Neuronal stem cell (in vitro differentiated cells): Measurements from ENCODE around the gene RBM12.

ENCODE experiments used
- DNase-seq: peaks from one replicate; pipeline ENCODE4 v3.0.0-alpha.2; 2013; ENCODE audit warnings: low spot score
- H2AFZ ChIP-seq: one replicate; pipeline ENCODE4 v1.6.1; 2013; ENCODE audit warnings: mild to moderate bottlenecking, low read length, inconsistent platforms
- H2AK5ac ChIP-seq: 2 replicates; pipeline ENCODE4 v1.6.1; 2013; ENCODE audit warnings: low read depth, mild to moderate bottlenecking, inconsistent platforms, low read length, moderate library complexity, mixed read lengths
- H2BK120ac ChIP-seq: 2 replicates; pipeline ENCODE4 v1.6.1; 2013; ENCODE audit warnings: low read depth, mild to moderate bottlenecking, inconsistent platforms, low read length, moderate library complexity, mixed read lengths
- H2BK12ac ChIP-seq: one replicate; pipeline ENCODE4 v1.6.1; 2013; ENCODE audit warnings: low read length, inconsistent platforms
- H2BK15ac ChIP-seq: 2 replicates; pipeline ENCODE4 v1.6.1; 2013; ENCODE audit warnings: mild to moderate bottlenecking, low read length, inconsistent platforms, mixed read lengths
- H2BK5ac ChIP-seq: one replicate; pipeline ENCODE4 v1.6.1; 2013; ENCODE audit warnings: inconsistent platforms, mild to moderate bottlenecking, low read length, moderate library complexity
- H3K14ac ChIP-seq: one replicate; pipeline ENCODE4 v1.6.1; 2013; ENCODE audit warnings: low read length, inconsistent platforms
- H3K18ac ChIP-seq: 2 replicates; pipeline ENCODE4 v1.6.1; 2013; ENCODE audit warnings: low read length, inconsistent platforms
- H3K23ac ChIP-seq: 2 replicates; pipeline ENCODE4 v1.6.1; 2013; ENCODE audit warnings: low read depth, mild to moderate bottlenecking, mixed read lengths, low read length, inconsistent platforms; ENCODE audit not compliant: poor library complexity
- H3K27ac ChIP-seq: replicated peaks from 3 replicates; pipeline ENCODE4 v1.5.1; 2013; ENCODE audit warnings: low read length, inconsistent platforms
- H3K27me3 ChIP-seq, 3 experiments: 2 replicates each; pipeline ENCODE4 v1.6.1; 2013; ENCODE audit warnings: low read length in 3 of 3, mild to moderate bottlenecking in 2 of 3, inconsistent platforms in 1 of 3, low read depth in 1 of 3, mixed read lengths in 1 of 3, moderate library complexity in 1 of 3; ENCODE audit not compliant: control insufficient read depth in 3 of 3, insufficient read depth in 3 of 3
- H3K36me3 ChIP-seq, 2 donors: replicated peaks in 1 of 2; 2 replicates each; pipeline ENCODE4 v1.6.1; 2013; ENCODE audit warnings: low read length in 2 of 2; ENCODE audit not compliant: control insufficient read depth in 2 of 2, insufficient read depth in 2 of 2
- H3K4ac ChIP-seq: 2 replicates; pipeline ENCODE4 v1.6.1; 2013; ENCODE audit warnings: inconsistent platforms, mild to moderate bottlenecking, low read length, moderate library complexity
- H3K4me1 ChIP-seq, 2 donors: 1 replicate in 1 of 2; 2 replicates in 1 of 2; pipeline ENCODE4 v1.6.1; 2013; ENCODE audit warnings: low read length in 2 of 2, low read depth in 1 of 2; ENCODE audit not compliant: control insufficient read depth in 2 of 2, insufficient read depth in 1 of 2
- H3K4me2 ChIP-seq: one replicate; pipeline ENCODE4 v1.6.1; 2013; ENCODE audit warnings: mild to moderate bottlenecking, low read length, inconsistent platforms; ENCODE audit not compliant: insufficient read depth, poor library complexity, severe bottlenecking
- H3K4me3 ChIP-seq, 2 donors: 2 replicates each; pipeline ENCODE4 v1.5.1; 2013; ENCODE audit warnings: low read length in 2 of 2, mild to moderate bottlenecking in 2 of 2, inconsistent platforms in 1 of 2, moderate library complexity in 1 of 2
- H3K79me1 ChIP-seq: one replicate; pipeline ENCODE4 v1.6.1; 2013; ENCODE audit warnings: low read depth, mild to moderate bottlenecking, inconsistent platforms, low read length, moderate library complexity
- H3K9ac ChIP-seq: one replicate; pipeline ENCODE4 v1.6.1; 2013; ENCODE audit warnings: mild to moderate bottlenecking, low read depth, low read length, inconsistent platforms; ENCODE audit not compliant: poor library complexity
- H3K9me3 ChIP-seq, 2 donors: replicated peaks in 1 of 2; 2 replicates each; pipeline versions ENCODE3 to v1.6.1; 2013; ENCODE audit warnings: low read length in 2 of 2, mild to moderate bottlenecking in 2 of 2, inconsistent platforms in 1 of 2, low read depth in 1 of 2, mixed read lengths in 1 of 2, moderate library complexity in 1 of 2; ENCODE audit not compliant: control insufficient read depth in 2 of 2, insufficient read depth in 1 of 2
- H4K8ac ChIP-seq: one replicate; pipeline ENCODE4 v1.6.1; 2013; ENCODE audit warnings: low read depth, mild to moderate bottlenecking, inconsistent platforms, low read length, moderate library complexity
- H4K91ac ChIP-seq: one replicate; pipeline ENCODE4 v1.6.1; 2013; ENCODE audit warnings: low read length, low read depth, mild to moderate bottlenecking, inconsistent platforms; ENCODE audit not compliant: poor library complexity
- WGBS, 2 donors: extraction: QIAGEN DNeasy Blood & Tissue Kit; methylation state at CpG; one replicate each; pipeline ENCODE4 v1.1.7; 2013; ENCODE audit warnings: missing lambda C conversion rate in 2 of 2, mixed read lengths in 1 of 2; ENCODE audit not compliant: insufficient read length in 2 of 2, insufficient replicate concordance in 1 of 2; ENCODE audit errors: extremely low coverage in 2 of 2; 5-methylcytosine and 5-hydroxymethylcytosine counted together

The RBM12 gene

DNA sequence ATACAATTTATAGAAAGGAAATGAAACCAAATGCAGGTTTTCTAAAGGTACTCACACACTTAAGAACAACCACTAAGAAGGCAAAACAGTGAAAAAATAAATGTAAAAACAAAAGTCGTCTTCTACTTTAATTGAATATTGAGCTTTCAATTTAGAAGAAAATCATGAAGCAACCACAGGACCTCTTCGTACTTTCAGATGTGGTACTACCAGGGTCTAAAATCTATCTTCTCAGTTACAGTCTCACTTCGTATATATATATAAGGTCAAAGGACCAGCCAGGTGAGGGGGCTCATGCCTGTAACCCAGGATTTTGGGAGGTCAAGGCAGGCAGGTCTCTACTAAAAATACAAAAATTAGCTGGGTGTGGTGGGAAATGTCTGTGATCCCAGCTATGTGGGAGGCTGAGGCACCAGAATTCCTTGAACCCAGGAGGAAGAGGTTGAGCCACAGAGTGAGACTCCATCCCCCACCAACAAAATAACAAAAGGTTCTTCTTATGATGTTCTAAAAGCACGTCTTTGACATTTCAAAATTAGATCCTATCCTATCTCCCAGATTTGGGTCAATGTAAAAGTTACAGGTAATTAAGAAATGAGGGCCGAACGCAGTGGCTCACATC lies 47.0 kb upstream of the RBM12 start:
- H3K9ac ChIP-seq: no peak overlapping the region
- no peak overlapping the region for H3K18ac ChIP-seq
- no CpG with 5 or more reads among the region's 6 CpGs for WGBS, 2 donors
- no peak overlapping the region for H3K27ac ChIP-seq
- H3K9me3 ChIP-seq: no peaks in the 10 kb centered on the region
- no peaks in the 10 kb centered on the region for H3K27me3 ChIP-seq
- H2BK5ac ChIP-seq: no peak overlapping the region
- H3K79me1 ChIP-seq: no peaks in the 10 kb centered on the region
- no peak overlapping the region for H4K91ac ChIP-seq
- no peak overlapping the region for H2AK5ac ChIP-seq
- H3K4ac ChIP-seq: no peak overlapping the region
- peaks cover 31 to 100% of the 10 kb centered on the region in 2 donors for H3K36me3 ChIP-seq
- no peak overlapping the region for H3K14ac ChIP-seq
- no peak overlapping the region for H3K4me3 ChIP-seq
- H2AFZ ChIP-seq: no peak overlapping the region
- H2BK120ac ChIP-seq: no peak overlapping the region
- H3K4me2 ChIP-seq: no peak overlapping the region
- no peak for DNase-seq
- H3K4me1 ChIP-seq: peaks cover 0 to 12% of the 10 kb centered on the region in 2 donors
- H4K8ac ChIP-seq: no peak overlapping the region
- no peak overlapping the region for H3K23ac ChIP-seq
- H2BK15ac ChIP-seq: no peak overlapping the region
- no peak overlapping the region for H2BK12ac ChIP-seq

GRCh38 chr20:35710884-35711587 lies 46.3 kb upstream of the RBM12 start:
- no peak overlapping the region for H3K4me3 ChIP-seq
- no peak overlapping the region for H2AFZ ChIP-seq
- H4K8ac ChIP-seq: no peak overlapping the region
- H4K91ac ChIP-seq: no peak overlapping the region
- H3K4ac ChIP-seq: no peak overlapping the region
- no peak overlapping the region for H2BK120ac ChIP-seq
- no CpG with 5 or more reads among the region's 6 CpGs for WGBS, 2 donors
- H3K23ac ChIP-seq: no peak overlapping the region
- peaks cover 30 to 100% of the 10 kb centered on the region in 2 donors for H3K36me3 ChIP-seq
- no peak for DNase-seq
- no peaks in the 10 kb centered on the region for H3K27me3 ChIP-seq
- H2AK5ac ChIP-seq: no peak overlapping the region
- no peaks in the 10 kb centered on the region for H3K79me1 ChIP-seq
- peaks cover 0 to 12% of the 10 kb centered on the region in 2 donors for H3K4me1 ChIP-seq
- no peak overlapping the region for H2BK5ac ChIP-seq
- H2BK15ac ChIP-seq: no peak overlapping the region
- H3K9me3 ChIP-seq: no peaks in the 10 kb centered on the region
- H3K27ac ChIP-seq: no peak overlapping the region
- no peak overlapping the region for H3K9ac ChIP-seq
- no peak overlapping the region for H2BK12ac ChIP-seq
- H3K14ac ChIP-seq: no peak overlapping the region
- H3K18ac ChIP-seq: no peak overlapping the region
- H3K4me2 ChIP-seq: no peak overlapping the region

DNA sequence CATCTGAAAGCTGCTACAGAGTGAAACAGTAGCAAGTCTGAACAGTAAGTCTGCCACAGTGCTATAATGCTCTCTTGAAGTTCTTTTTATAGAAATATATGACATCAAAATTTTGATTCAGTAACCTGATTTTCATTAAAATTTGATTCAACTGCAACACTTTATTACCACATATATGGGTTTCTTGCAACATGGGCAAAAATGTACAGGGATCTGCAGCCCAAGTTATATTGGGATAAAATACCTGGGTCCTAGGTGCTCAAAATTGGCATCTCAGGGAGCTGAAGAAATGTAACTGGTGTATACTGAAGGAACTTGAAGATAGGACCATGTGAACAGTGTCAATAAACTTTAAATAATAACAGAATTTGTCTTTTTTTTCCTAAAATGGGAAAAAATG lies 45.3 kb upstream of the RBM12 start:
- Histone ChIP-seq H2AFZ (no peak overlapping the region), H2BK12ac (no peak overlapping the region), H2BK120ac (no peak overlapping the region), H2BK15ac (no peak overlapping the region), H2AK5ac (no peak overlapping the region), H3K23ac (no peak overlapping the region), H4K91ac (no peak overlapping the region), H3K14ac (no peak overlapping the region), H3K27ac (no peak overlapping the region), H3K18ac (no peak overlapping the region), H3K79me1 (no peaks in the 10 kb centered on the region), H3K27me3 (no peaks in the 10 kb centered on the region), H3K4me3 (no peak overlapping the region), H3K4me1 (peaks cover 0 to 12% of the 10 kb centered on the region in 2 donors), H2BK5ac (no peak overlapping the region), H3K4me2 (no peak overlapping the region), H3K36me3 (peaks cover 27 to 100% of the 10 kb centered on the region in 2 donors), H3K9ac (no peak overlapping the region), H4K8ac (no peak overlapping the region), H3K9me3 (no peaks in the 10 kb centered on the region), H3K4ac (no peak overlapping the region)
- no peak for DNase-seq

DNA sequence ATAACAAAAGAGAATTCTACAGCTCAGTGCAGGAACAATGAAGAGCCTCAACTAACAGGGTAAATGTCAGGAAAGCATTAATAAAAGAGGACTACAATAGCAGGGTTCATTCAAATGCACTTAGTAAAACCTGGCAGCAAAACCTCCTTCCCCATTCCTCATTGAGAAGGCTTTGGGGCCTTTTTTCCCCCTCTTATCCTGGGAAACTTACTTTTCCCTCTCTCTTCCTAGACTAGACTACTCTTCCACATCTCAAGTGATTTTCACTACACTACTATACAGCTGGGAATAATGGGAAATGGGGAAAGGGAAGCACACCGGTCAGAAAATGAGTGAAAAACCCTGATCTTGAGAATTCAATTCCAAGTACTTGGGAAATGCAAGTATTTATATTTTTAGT lies 44.6 kb upstream of the RBM12 start:
- no peak for DNase-seq
- Histone ChIP-seq H3K4me2 (no peak overlapping the region), H3K27me3 (no peaks in the 10 kb centered on the region), H3K4me3 (no peak overlapping the region), H4K91ac (no peak overlapping the region), H2BK120ac (no peak overlapping the region), H2AK5ac (no peak overlapping the region), H2AFZ (no peak overlapping the region), H3K27ac (no peak overlapping the region), H3K9ac (no peak overlapping the region), H3K79me1 (no peaks in the 10 kb centered on the region), H3K18ac (no peak overlapping the region), H2BK5ac (no peak overlapping the region), H4K8ac (no peak overlapping the region), H2BK12ac (no peak overlapping the region), H3K4me1 (peaks cover 0 to 12% of the 10 kb centered on the region in 2 donors), H3K4ac (no peak overlapping the region), H3K9me3 (no peaks in the 10 kb centered on the region), H3K36me3 (peaks cover 26 to 100% of the 10 kb centered on the region in 2 donors), H3K23ac (no peak overlapping the region), H3K14ac (no peak overlapping the region), H2BK15ac (no peak overlapping the region)
- no CpG with 5 or more reads among the region's 1 CpG for WGBS, 2 donors
